Activated CD4-positive, alpha-beta T cell treated with anti-CD3 and anti-CD28 coated beads, Interleukin-2, amount 10 ng/mL, durations not matched to agents 7 days and 5 days (primary cell): ENCODE measurements around the gene SPPL3. TPM values are rescaled to one million over a fixed set of nuclear protein-coding genes. Genes with fewer than 3 reads are reported as not detected.

ENCODE experiments used
- CTCF ChIA-PET: fragments of 350-600 bp; sonication (Branson Sonifier 250); formaldehyde crosslinking; loops from one replicate; lab custom pipeline; 2021; ENCODE audit warnings: antibody characterized with exemption; lab: Charles Lee
- POLR2A ChIA-PET: fragments of 350-600 bp; sonication (Branson Sonifier 250); formaldehyde crosslinking; loops from one replicate; lab custom pipeline; 2021; ENCODE audit warnings: antibody characterized with exemption; lab: Charles Lee
- DNase-seq: peaks from one replicate; pipeline ENCODE4 v3.0.0-alpha.2; 2020
- H3K27ac Mint-ChIP-seq: one replicate; pipeline ENCODE4 v1.8.0; 2021; ENCODE audit warnings: mild to moderate bottlenecking, moderate library complexity, mixed read lengths
- H3K27me3 Mint-ChIP-seq: one replicate; pipeline ENCODE4 v1.8.0; 2021; ENCODE audit warnings: mixed read lengths
- H3K36me3 Mint-ChIP-seq: one replicate; pipeline ENCODE4 v1.8.0; 2021; ENCODE audit warnings: low read depth, mixed read lengths
- H3K4me1 Mint-ChIP-seq: one replicate; pipeline ENCODE4 v1.8.0; 2021; ENCODE audit warnings: mixed read lengths
- H3K4me3 Mint-ChIP-seq: one replicate; pipeline ENCODE4 v1.8.0; 2021; ENCODE audit warnings: mild to moderate bottlenecking, moderate library complexity, mixed read lengths
- H3K9me3 Mint-ChIP-seq: one replicate; pipeline ENCODE4 v1.8.0; 2021; ENCODE audit warnings: mixed read lengths
- total RNA-seq, 2 experiments: library from RNA; stranded (reverse); gene quantifications; one replicate each; pipeline ENCODE4 v1.2.3, GENCODE V29; 2021

Gene SPPL3
- total RNA-seq, 2 experiments from 2014 or later = 31.9 to 43.0 TPM

DNA sequence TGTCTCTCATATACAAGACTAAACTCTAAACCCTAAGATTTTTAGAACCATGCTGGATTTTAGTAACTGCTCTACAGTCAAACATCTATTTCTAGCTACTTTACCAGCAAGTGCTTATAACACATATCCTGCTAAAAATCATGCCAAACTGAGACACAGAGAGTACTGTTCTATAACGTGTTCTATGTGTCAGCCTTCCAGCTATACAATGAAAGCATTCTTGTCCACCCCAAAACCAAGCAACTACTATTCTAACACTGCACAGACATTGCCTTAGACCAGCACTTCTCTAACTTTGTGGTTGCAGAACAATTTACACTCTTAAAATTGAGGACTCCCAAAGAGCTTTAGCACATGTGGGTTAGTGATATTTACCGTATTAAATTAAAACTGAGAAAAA lies 85.7 kb downstream of the SPPL3 start:
- no peak for DNase-seq
- H3K9me3 Mint-ChIP-seq = no peaks in the 10 kb centered on the region
- no peak overlapping the region for H3K4me3 Mint-ChIP-seq
- H3K27me3 Mint-ChIP-seq = no peaks in the 10 kb centered on the region
- H3K27ac Mint-ChIP-seq = no peak overlapping the region
- H3K4me1 Mint-ChIP-seq = peaks cover 34% of the 10 kb centered on the region
- ChIA-PET CTCF (interaction anchor here (0.7 to 1.4 kb wide), 4 partner anchors 9 to 153 kb away, joined by 3 to 9 read pairs (median 4); no protein-coding TSS in a partner anchor), POLR2A (no interaction called here)
- H3K36me3 Mint-ChIP-seq = peaks cover 3% of the 10 kb centered on the region

- H3K4me3 Mint-ChIP-seq = no peak overlapping the region
- DNase-seq = no peak
- no peaks in the 10 kb centered on the region for H3K9me3 Mint-ChIP-seq
- peaks cover 30% of the 10 kb centered on the region for H3K4me1 Mint-ChIP-seq
- peaks cover 3% of the 10 kb centered on the region for H3K36me3 Mint-ChIP-seq
- H3K27ac Mint-ChIP-seq = no peak overlapping the region
- no peaks in the 10 kb centered on the region for H3K27me3 Mint-ChIP-seq
- CTCF ChIA-PET = interaction anchor here (0.6 to 1.4 kb wide), 5 partner anchors 9 to 155 kb away, joined by 3 to 9 read pairs (median 3); no protein-coding TSS in a partner anchor
- POLR2A ChIA-PET = interaction anchor here (0.6 kb wide), 1 partner anchor 263 kb away, joined by 3 read pairs; no protein-coding TSS in a partner anchor
These were observed 86.4 kb downstream of the SPPL3 start for GRCh38 chr12:120817559-120818330.

- Mint-ChIP-seq H3K27ac (no peak overlapping the region), H3K27me3 (no peaks in the 10 kb centered on the region), H3K36me3 (peaks cover 3% of the 10 kb centered on the region), H3K9me3 (no peaks in the 10 kb centered on the region), H3K4me3 (no peak overlapping the region), H3K4me1 (peaks cover 18% of the 10 kb centered on the region)
- ChIA-PET POLR2A (interaction anchor here (0.7 kb wide), 1 partner anchor 532 kb away, joined by 4 read pairs; no protein-coding TSS in a partner anchor), CTCF (interaction anchor here (0.5 kb wide), 1 partner anchor 345 kb away, joined by 4 read pairs; no protein-coding TSS in a partner anchor)
- no peak for DNase-seq
These were observed 87.8 kb downstream of the SPPL3 start for GRCh38 chr12:120816363-120816762.

DNA sequence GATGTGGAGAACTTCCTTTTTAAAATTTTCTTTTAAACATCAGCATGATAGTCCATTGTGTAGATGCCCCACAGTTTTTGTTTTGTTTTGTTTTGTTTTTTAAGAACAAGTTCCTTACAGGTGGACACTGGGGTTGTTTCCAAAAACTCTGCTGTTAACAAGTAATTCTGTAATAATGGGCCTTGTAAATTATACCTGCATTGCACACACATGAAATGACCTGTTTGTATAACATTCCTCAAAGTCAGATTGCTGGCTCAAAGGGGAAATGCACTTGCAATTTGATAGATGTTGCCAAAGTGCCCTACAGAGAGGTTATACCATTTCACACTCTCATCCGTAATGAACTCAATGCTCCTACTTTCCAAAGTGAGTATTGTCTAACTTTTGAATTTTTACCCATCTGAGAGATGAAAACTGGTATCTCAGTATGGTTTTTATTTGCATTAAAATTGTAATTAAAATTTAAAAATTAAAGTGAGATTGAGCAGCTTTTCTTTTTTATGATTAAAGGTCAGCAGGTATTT lies 89.2 kb downstream of the SPPL3 start:
- H3K27me3 Mint-ChIP-seq = no peaks in the 10 kb centered on the region
- no peak overlapping the region for H3K27ac Mint-ChIP-seq
- no peaks in the 10 kb centered on the region for H3K9me3 Mint-ChIP-seq
- ChIA-PET CTCF (interaction anchor here (0.5 kb wide), 1 partner anchor 138 kb away, joined by 3 read pairs; no protein-coding TSS in a partner anchor), POLR2A (no interaction called here)
- H3K4me3 Mint-ChIP-seq = no peak overlapping the region
- H3K36me3 Mint-ChIP-seq = peaks cover 7% of the 10 kb centered on the region
- no peak for DNase-seq
- H3K4me1 Mint-ChIP-seq = peaks cover 14% of the 10 kb centered on the region

GRCh38 chr12:120814203-120814902 lies 89.8 kb downstream of the SPPL3 start:
- Mint-ChIP-seq H3K9me3 (no peaks in the 10 kb centered on the region), H3K27me3 (no peaks in the 10 kb centered on the region), H3K27ac (no peak overlapping the region), H3K4me1 (peaks cover 14% of the 10 kb centered on the region), H3K36me3 (peaks cover 9% of the 10 kb centered on the region), H3K4me3 (no peak overlapping the region)
- ChIA-PET POLR2A (no interaction called here), CTCF (interaction anchor here (1.7 kb wide), 1 partner anchor 17 kb away, joined by 5 read pairs; no protein-coding TSS in a partner anchor)
- no peak for DNase-seq

GRCh38 chr12:120813588-120814153 lies 90.5 kb downstream of the SPPL3 start:
- POLR2A ChIA-PET = no interaction called here

GRCh38 chr12:120810021-120810420 lies 94.1 kb downstream of the SPPL3 start:
- no peak overlapping the region for H3K4me3 Mint-ChIP-seq
- POLR2A ChIA-PET = no interaction called here
- no peak for DNase-seq
- H3K4me1 Mint-ChIP-seq = peaks cover 8% of the 10 kb centered on the region
- no peak overlapping the region for H3K27ac Mint-ChIP-seq
- no peaks in the 10 kb centered on the region for H3K27me3 Mint-ChIP-seq
- H3K9me3 Mint-ChIP-seq = no peaks in the 10 kb centered on the region
- CTCF ChIA-PET = no interaction called here
- H3K36me3 Mint-ChIP-seq = peaks cover 18% of the 10 kb centered on the region

More at GRCh38 chr12:120813588-120814153, 90.5 kb downstream of the SPPL3 start:
- Mint-ChIP-seq H3K4me3 (no peak overlapping the region), H3K9me3 (no peaks in the 10 kb centered on the region), H3K4me1 (peaks cover 14% of the 10 kb centered on the region), H3K27ac (no peak overlapping the region), H3K27me3 (no peaks in the 10 kb centered on the region), H3K36me3 (peaks cover 14% of the 10 kb centered on the region)
- no peak for DNase-seq
- CTCF ChIA-PET = interaction anchor here (0.5 to 1.7 kb wide), 5 partner anchors 18 to 265 kb away, joined by 3 to 5 read pairs (median 4); no protein-coding TSS in a partner anchor

- ChIA-PET CTCF (interaction anchor here (0.6 kb wide), 1 partner anchor 8 kb away, joined by 3 read pairs; no protein-coding TSS in a partner anchor), POLR2A (no interaction called here)
- H3K4me3 Mint-ChIP-seq = no peak overlapping the region
- H3K27me3 Mint-ChIP-seq = no peaks in the 10 kb centered on the region
- no peak for DNase-seq
- peaks cover 23% of the 10 kb centered on the region for H3K4me1 Mint-ChIP-seq
- no peak overlapping the region for H3K27ac Mint-ChIP-seq
- no peaks in the 10 kb centered on the region for H3K9me3 Mint-ChIP-seq
- peaks cover 17% of the 10 kb centered on the region for H3K36me3 Mint-ChIP-seq
These were observed 99.7 kb downstream of the SPPL3 start for GRCh38 chr12:120804428-120804827.

- H3K36me3 Mint-ChIP-seq = peaks cover 28% of the 10 kb centered on the region
- H3K4me1 Mint-ChIP-seq = peaks cover 43% of the 10 kb centered on the region
- H3K27ac Mint-ChIP-seq = no peak overlapping the region
- no peaks in the 10 kb centered on the region for H3K27me3 Mint-ChIP-seq
- H3K9me3 Mint-ChIP-seq = peaks cover 17% of the 10 kb centered on the region
- no peak overlapping the region for H3K4me3 Mint-ChIP-seq
- DNase-seq = no peak
- POLR2A ChIA-PET = no interaction called here
- CTCF ChIA-PET = interaction anchor here (1.0 to 1.4 kb wide), 2 partner anchors 44 to 209 kb away, joined by 3 read pairs; no protein-coding TSS in a partner anchor
These were observed 103.0 kb downstream of the SPPL3 start for GRCh38 chr12:120801146-120801545.

DNA sequence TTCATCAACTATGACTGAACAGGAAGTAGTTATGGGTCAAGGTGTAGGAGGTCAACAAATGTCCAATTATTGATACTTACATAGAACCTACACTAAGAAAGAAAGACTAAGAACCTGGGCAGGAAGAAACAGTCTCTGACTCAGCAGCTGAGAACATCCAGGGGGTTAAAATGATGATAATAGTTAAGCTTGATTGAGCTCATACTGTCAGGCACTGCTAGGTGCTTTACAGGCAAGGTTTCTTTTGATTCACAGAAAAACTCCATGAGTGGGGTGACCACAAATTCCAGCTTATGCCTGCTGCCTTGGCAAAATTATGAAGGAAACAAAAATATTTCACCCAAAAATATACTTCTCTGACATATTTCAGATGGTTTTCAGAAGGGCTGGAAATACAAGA lies 103.5 kb downstream of the SPPL3 start:
- CTCF ChIA-PET = interaction anchor here (0.6 to 1.5 kb wide), 5 partner anchors 17 to 210 kb away, joined by 3 to 4 read pairs (median 3); no protein-coding TSS in a partner anchor
- H3K27ac Mint-ChIP-seq = no peak overlapping the region
- DNase-seq = no peak
- peaks cover 31% of the 10 kb centered on the region for H3K36me3 Mint-ChIP-seq
- H3K9me3 Mint-ChIP-seq = peaks cover 21% of the 10 kb centered on the region
- peaks cover 43% of the 10 kb centered on the region for H3K4me1 Mint-ChIP-seq
- H3K4me3 Mint-ChIP-seq = no peak overlapping the region
- POLR2A ChIA-PET = interaction anchor here (0.7 kb wide), 1 partner anchor 69 kb away, joined by 3 read pairs; no protein-coding TSS in a partner anchor
- H3K27me3 Mint-ChIP-seq = no peaks in the 10 kb centered on the region

GRCh38 chr12:120799243-120800045 lies 104.7 kb downstream of the SPPL3 start:
- H3K27me3 Mint-ChIP-seq = no peaks in the 10 kb centered on the region
- H3K9me3 Mint-ChIP-seq = peaks cover 32% of the 10 kb centered on the region
- CTCF ChIA-PET = interaction anchor here (0.8 to 1.7 kb wide), 4 partner anchors 12 to 153 kb away, joined by 3 to 4 read pairs (median 4); no protein-coding TSS in a partner anchor
- peaks cover 43% of the 10 kb centered on the region for H3K4me1 Mint-ChIP-seq
- peaks cover 43% of the 10 kb centered on the region for H3K36me3 Mint-ChIP-seq
- no peak overlapping the region for H3K27ac Mint-ChIP-seq
- POLR2A ChIA-PET = no interaction called here
- no peak for DNase-seq
- H3K4me3 Mint-ChIP-seq = no peak overlapping the region
